HCT116 (cell line): ENCODE results near the gene MRPL49. TPM values are rescaled to one million over a fixed set of nuclear protein-coding genes. Genes with fewer than 3 reads are reported as not detected.

Experiments
- ATAC-seq: fragments of 200-7000 bp; cut with Tn5 transposase; 2 replicates; pipeline ENCODE4 v1.9.1; 2020; ENCODE audit warnings: mild to moderate bottlenecking, moderate library complexity
- BruUV-seq: library from RNA; stranded (reverse); fragments of 400-500 nt; replicated peaks from 2 replicates; lab custom pipeline; 2021; lab: Mats Ljungman, UMichigan
- CTCF ChIA-PET: fragments of 300-600 bp; sonication (Branson Sonifier 250); formaldehyde crosslinking; loops from one replicate; lab custom pipeline; 2021; ENCODE audit warnings: antibody characterized with exemption; lab: Charles Lee
- POLR2A ChIA-PET: fragments of 300-600, 350-600 bp; sonication (Branson Sonifier 250); formaldehyde crosslinking; loops from one replicate; lab custom pipeline; 2021; ENCODE audit warnings: antibody characterized with exemption; lab: Charles Lee
- RAD21 ChIA-PET, 2 experiments: fragments of 300-600 bp; sonication (Branson Sonifier 250); formaldehyde crosslinking; loops; one replicate each; lab custom pipeline; 2023; ENCODE audit warnings: low total read pairs in 2 of 2; ENCODE audit not compliant: uncharacterized antibody in 2 of 2, unreplicated experiment in 2 of 2, low non-redundant PET in 1 of 2; lab: Charles Lee
- DNase-seq: peaks from one replicate; pipeline ENCODE4 v3.0.0-alpha.2; 2010; ENCODE audit warnings: low read depth, low spot score
- H2AFZ ChIP-seq: fragments of 200-600 bp; shearing (Covaris generic), sonication (generic); 2 replicates; pipeline ENCODE4 v1.6.1; 2017; ENCODE audit warnings: low read depth, mixed run types, mixed read lengths, antibody characterized with exemption, low read length; ENCODE audit not compliant: poor library complexity, severe bottlenecking
- H3K27ac ChIP-seq: 2 replicates; pipeline ENCODE4 v1.5.1; 2012; ENCODE audit warnings: low read depth, low read length
- H3K27me3 ChIP-seq: fragments of 200-600 bp; sonication (generic); 2 replicates; pipeline ENCODE4 v1.6.1; 2016; ENCODE audit warnings: mixed run types, low read length, mixed read lengths; ENCODE audit not compliant: insufficient read depth
- H3K36me3 ChIP-seq, 2 experiments: fragments of 200-500 bp in 1 of 2; fragments of 200-600 bp in 1 of 2; sonication (Bioruptor generic) in 1 of 2; sonication (generic) in 1 of 2; 2 replicates each; pipeline versions ENCODE4 v1.5.1 to v1.6.1; 2014 to 2016; ENCODE audit warnings: low read length in 2 of 2, inconsistent platforms in 1 of 2, mixed read lengths in 1 of 2, mixed run types in 1 of 2; ENCODE audit not compliant: insufficient read depth in 2 of 2, control insufficient read depth in 1 of 2
- H3K4me1 ChIP-seq, 2 experiments: fragments of 200-600 bp in 1 of 2; sonication (generic) in 1 of 2; 2 replicates each; pipeline versions ENCODE4 v1.5.1 to v1.6.1; 2012 to 2017; ENCODE audit warnings: low read length in 2 of 2, inconsistent platforms in 1 of 2, mild to moderate bottlenecking in 1 of 2, mixed read lengths in 1 of 2, mixed run types in 1 of 2, moderate library complexity in 1 of 2; ENCODE audit not compliant: insufficient read depth in 2 of 2, control insufficient read depth in 1 of 2
- H3K4me2 ChIP-seq: fragments of 200-600 bp; sonication (generic); 2 replicates; pipeline ENCODE4 v1.6.1; 2017; ENCODE audit warnings: mixed run types, low read length, mixed read lengths
- H3K4me3 ChIP-seq, 2 experiments: fragments of 200-600 bp in 1 of 2; sonication (generic) in 1 of 2; replicated peaks in 1 of 2; 2 replicates each; pipeline ENCODE4 v1.5.1; 2011 to 2016; ENCODE audit warnings: low read length in 2 of 2, control low read depth in 1 of 2, low read depth in 1 of 2, mild to moderate bottlenecking in 1 of 2, mixed read lengths in 1 of 2, mixed run types in 1 of 2
- H3K79me2 ChIP-seq: fragments of 200-600 bp; sonication (generic); 2 replicates; pipeline ENCODE4 v1.6.1; 2017; ENCODE audit warnings: mild to moderate bottlenecking, mixed run types, low read length, moderate library complexity, mixed read lengths; ENCODE audit not compliant: insufficient read depth
- H3K9ac ChIP-seq: fragments of 200-600 bp; sonication (generic); 2 replicates; pipeline ENCODE4 v1.6.1; 2016; ENCODE audit warnings: low read length, mixed read lengths
- H3K9me2 ChIP-seq: fragments of 200-600 bp; sonication (generic), shearing (Covaris generic); 2 replicates; pipeline ENCODE4 v1.6.1; 2017; ENCODE audit warnings: mixed run types, mild to moderate bottlenecking, moderate library complexity; ENCODE audit not compliant: insufficient read depth
- H3K9me3 ChIP-seq, 2 experiments: fragments of 200-500 bp in 1 of 2; fragments of 200-600 bp in 1 of 2; sonication (Bioruptor generic) in 1 of 2; sonication (generic) in 1 of 2; 2 replicates each; pipeline ENCODE4 v1.6.1; 2014 to 2017; ENCODE audit warnings: low read length in 2 of 2, mixed read lengths in 2 of 2, inconsistent platforms in 1 of 2, low read depth in 1 of 2, mild to moderate bottlenecking in 1 of 2, mixed run types in 1 of 2, moderate library complexity in 1 of 2; ENCODE audit not compliant: control insufficient read depth in 1 of 2, insufficient read depth in 1 of 2
- H4K20me1 ChIP-seq: fragments of 200-600 bp; sonication (generic), shearing (Covaris generic); 2 replicates; pipeline ENCODE4 v1.6.1; 2017; ENCODE audit warnings: mixed run types, mild to moderate bottlenecking, moderate library complexity; ENCODE audit not compliant: insufficient read depth
- CBX3 ChIP-seq: IDR thresholded peaks from 2 replicates; pipeline ENCODE4 v1.6.1; 2012; ENCODE audit warnings: low read depth
- CEBPB ChIP-seq: IDR thresholded peaks from 2 replicates; pipeline ENCODE4 v1.6.1; 2012; ENCODE audit warnings: low read depth
- EZH2phosphoT487 ChIP-seq: fragments of 200-600 bp; IDR thresholded peaks from 2 replicates; pipeline ENCODE4 v1.6.1; 2018; ENCODE audit warnings: antibody characterized with exemption, borderline replicate concordance
- JUND ChIP-seq: IDR thresholded peaks from 2 replicates; pipeline ENCODE4 v1.6.1; 2012
- POLR2A ChIP-seq: IDR thresholded peaks from 2 replicates; pipeline ENCODE4 v1.7.0; 2011; ENCODE audit warnings: borderline replicate concordance; ENCODE audit not compliant: insufficient read depth, insufficient read length; ENCODE audit errors: extremely low read depth
- POLR2AphosphoS5 ChIP-seq: IDR thresholded peaks from 2 replicates; pipeline ENCODE4 v1.6.1; 2011; ENCODE audit warnings: mild to moderate bottlenecking, low read depth, low read length, moderate library complexity
- RAD21 ChIP-seq: IDR thresholded peaks from 2 replicates; pipeline ENCODE4 v1.6.1; 2012; ENCODE audit warnings: low read depth, mild to moderate bottlenecking
- TCF7L2 ChIP-seq: IDR thresholded peaks from 2 replicates; pipeline ENCODE4 v1.7.0; 2011; ENCODE audit warnings: borderline replicate concordance, inconsistent platforms; ENCODE audit not compliant: insufficient read depth, insufficient read length; ENCODE audit errors: extremely low read depth
- ZNF274 ChIP-seq: fragments of 200-500 bp; sonication (Bioruptor generic); IDR thresholded peaks from 2 replicates; pipeline ENCODE4 v1.6.1; 2014; ENCODE audit warnings: mild to moderate bottlenecking, low read depth, low read length, inconsistent platforms
- intact Hi-C: fragments of 100-400 bp; cut with micrococcal nuclease; formaldehyde crosslinking; loops from 2 replicates; pipeline ENCODE4 v1.10.0; 2022
- total RNA-seq: library from RNA; stranded (reverse); gene quantifications from one replicate; pipeline ENCODE4 v1.2.1, GENCODE V29; 2021; ENCODE audit not compliant: unreplicated experiment
- TF ChIP-seq, protein P1 (sequence below): IDR thresholded peaks from 2 replicates; pipeline ENCODE4 v1.6.1; 2012
- TF ChIP-seq, protein P2 (sequence below): IDR thresholded peaks from 2 replicates; pipeline ENCODE4 v1.6.1; 2012
- TF ChIP-seq, protein P3 (sequence below): IDR thresholded peaks from 2 replicates; pipeline ENCODE4 v1.6.1; 2012; ENCODE audit warnings: low read depth
- TF ChIP-seq, protein P4 (sequence below), 3 experiments: fragments of 200-600 bp in 1 of 3; sonication (generic) in 1 of 3; IDR thresholded peaks in 2 of 3; conservative IDR thresholded peaks in 1 of 3; 2 replicates each; pipeline ENCODE4 v1.5.1; 2012 to 2017; ENCODE audit warnings: low read depth in 2 of 3, low read length in 2 of 3, antibody characterized with exemption in 1 of 3, borderline replicate concordance in 1 of 3, control low read depth in 1 of 3, mild to moderate bottlenecking in 1 of 3, mixed read lengths in 1 of 3, mixed run types in 1 of 3, moderate library complexity in 1 of 3; ENCODE audit not compliant: insufficient read depth in 1 of 3

MRPL49 gene
- total RNA-seq, 1 experiment from 2014 or later = 77.5 TPM

DNA sequence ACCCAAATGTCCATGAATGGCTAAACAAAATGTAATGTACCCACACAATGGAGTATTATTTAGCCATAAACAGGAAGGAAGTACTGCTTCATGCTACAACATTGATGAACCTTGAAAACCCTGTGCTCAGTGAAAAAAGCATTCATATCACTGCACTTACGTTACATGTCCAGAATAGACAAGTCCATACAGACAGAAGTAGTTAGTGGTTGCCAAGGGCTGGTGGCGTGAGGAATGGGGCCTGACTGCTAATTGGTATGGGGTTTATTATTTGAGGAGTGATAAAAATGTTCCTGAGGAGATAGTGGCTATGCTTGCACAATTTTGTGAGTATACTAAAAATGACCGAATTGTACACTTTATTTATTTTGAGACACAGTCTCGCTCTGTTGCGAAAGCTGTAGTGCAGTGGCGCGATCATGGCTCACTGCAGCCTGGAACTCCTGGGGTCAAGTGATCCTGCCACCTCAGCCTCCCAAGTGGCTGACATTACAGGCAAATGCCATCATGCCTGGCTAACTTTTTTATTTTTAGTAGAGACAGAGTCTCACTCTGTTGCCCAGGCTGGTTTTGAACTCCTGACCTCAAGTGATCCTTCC, 19.9 kb downstream of the MRPL49 start:
- peaks cover 0 to 2% of the 10 kb centered on the region in 2 experiments; a peak in 1 of 4 replicates for H3K9me3 ChIP-seq
- H2AFZ ChIP-seq = no peak overlapping the region
- RAD21 ChIA-PET = no interaction called here
- H3K4me2 ChIP-seq = no peak overlapping the region
- no peak overlapping the region for H3K27ac ChIP-seq
- H3K27me3 ChIP-seq = no peaks in the 10 kb centered on the region
- TF ChIP-seq CBX3 = no peak
- no peak for TF ChIP-seq ZNF274
- no peak for TF ChIP-seq JUND
- no peak for TF ChIP-seq TCF7L2
- no peak for TF ChIP-seq POLR2A
- no peak for TF ChIP-seq RAD21
- TF ChIP-seq, protein P1, sequence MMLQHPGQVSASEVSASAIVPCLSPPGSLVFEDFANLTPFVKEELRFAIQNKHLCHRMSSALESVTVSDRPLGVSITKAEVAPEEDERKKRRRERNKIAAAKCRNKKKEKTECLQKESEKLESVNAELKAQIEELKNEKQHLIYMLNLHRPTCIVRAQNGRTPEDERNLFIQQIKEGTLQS = no peak
- TF ChIP-seq, protein P2, sequence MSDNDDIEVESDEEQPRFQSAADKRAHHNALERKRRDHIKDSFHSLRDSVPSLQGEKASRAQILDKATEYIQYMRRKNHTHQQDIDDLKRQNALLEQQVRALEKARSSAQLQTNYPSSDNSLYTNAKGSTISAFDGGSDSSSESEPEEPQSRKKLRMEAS = no peak
- TF ChIP-seq, protein P3, sequence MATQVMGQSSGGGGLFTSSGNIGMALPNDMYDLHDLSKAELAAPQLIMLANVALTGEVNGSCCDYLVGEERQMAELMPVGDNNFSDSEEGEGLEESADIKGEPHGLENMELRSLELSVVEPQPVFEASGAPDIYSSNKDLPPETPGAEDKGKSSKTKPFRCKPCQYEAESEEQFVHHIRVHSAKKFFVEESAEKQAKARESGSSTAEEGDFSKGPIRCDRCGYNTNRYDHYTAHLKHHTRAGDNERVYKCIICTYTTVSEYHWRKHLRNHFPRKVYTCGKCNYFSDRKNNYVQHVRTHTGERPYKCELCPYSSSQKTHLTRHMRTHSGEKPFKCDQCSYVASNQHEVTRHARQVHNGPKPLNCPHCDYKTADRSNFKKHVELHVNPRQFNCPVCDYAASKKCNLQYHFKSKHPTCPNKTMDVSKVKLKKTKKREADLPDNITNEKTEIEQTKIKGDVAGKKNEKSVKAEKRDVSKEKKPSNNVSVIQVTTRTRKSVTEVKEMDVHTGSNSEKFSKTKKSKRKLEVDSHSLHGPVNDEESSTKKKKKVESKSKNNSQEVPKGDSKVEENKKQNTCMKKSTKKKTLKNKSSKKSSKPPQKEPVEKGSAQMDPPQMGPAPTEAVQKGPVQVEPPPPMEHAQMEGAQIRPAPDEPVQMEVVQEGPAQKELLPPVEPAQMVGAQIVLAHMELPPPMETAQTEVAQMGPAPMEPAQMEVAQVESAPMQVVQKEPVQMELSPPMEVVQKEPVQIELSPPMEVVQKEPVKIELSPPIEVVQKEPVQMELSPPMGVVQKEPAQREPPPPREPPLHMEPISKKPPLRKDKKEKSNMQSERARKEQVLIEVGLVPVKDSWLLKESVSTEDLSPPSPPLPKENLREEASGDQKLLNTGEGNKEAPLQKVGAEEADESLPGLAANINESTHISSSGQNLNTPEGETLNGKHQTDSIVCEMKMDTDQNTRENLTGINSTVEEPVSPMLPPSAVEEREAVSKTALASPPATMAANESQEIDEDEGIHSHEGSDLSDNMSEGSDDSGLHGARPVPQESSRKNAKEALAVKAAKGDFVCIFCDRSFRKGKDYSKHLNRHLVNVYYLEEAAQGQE = no peak
- TF ChIP-seq CEBPB = no peak
- no peak for TF ChIP-seq POLR2AphosphoS5
- TF ChIP-seq, protein P4, sequence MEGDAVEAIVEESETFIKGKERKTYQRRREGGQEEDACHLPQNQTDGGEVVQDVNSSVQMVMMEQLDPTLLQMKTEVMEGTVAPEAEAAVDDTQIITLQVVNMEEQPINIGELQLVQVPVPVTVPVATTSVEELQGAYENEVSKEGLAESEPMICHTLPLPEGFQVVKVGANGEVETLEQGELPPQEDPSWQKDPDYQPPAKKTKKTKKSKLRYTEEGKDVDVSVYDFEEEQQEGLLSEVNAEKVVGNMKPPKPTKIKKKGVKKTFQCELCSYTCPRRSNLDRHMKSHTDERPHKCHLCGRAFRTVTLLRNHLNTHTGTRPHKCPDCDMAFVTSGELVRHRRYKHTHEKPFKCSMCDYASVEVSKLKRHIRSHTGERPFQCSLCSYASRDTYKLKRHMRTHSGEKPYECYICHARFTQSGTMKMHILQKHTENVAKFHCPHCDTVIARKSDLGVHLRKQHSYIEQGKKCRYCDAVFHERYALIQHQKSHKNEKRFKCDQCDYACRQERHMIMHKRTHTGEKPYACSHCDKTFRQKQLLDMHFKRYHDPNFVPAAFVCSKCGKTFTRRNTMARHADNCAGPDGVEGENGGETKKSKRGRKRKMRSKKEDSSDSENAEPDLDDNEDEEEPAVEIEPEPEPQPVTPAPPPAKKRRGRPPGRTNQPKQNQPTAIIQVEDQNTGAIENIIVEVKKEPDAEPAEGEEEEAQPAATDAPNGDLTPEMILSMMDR (IDR thresholded peaks at IDR 0.05 in 2 of 3, conservative IDR thresholded peaks at IDR 0.05 in 1 of 3; ENCODE audit: borderline replicate concordance in 1 of 3, insufficient read depth in 1 of 3, low read depth in 2 of 3, low read length in 2 of 3) = no peak
- no peak for TF ChIP-seq EZH2phosphoT487
- TF ChIP-seq, all 23 proteins: peak for 0
- Histone ChIP-seq H3K36me3 (no peaks in the 10 kb centered on the region), H3K4me3 (no peak overlapping the region), H3K9ac (no peak overlapping the region), H4K20me1 (no peaks in the 10 kb centered on the region), H3K4me1 (no peaks in the 10 kb centered on the region), H3K9me2 (no peaks in the 10 kb centered on the region), H3K79me2 (no peaks in the 10 kb centered on the region)
- DNase-seq (no peak), ATAC-seq (no peak)
- ChIA-PET POLR2A (no interaction called here), CTCF (no interaction called here)
- intact Hi-C loops = no loop called here
- no TSS peak for BruUV-seq
